Memory B cell (primary cell): Measurements from ENCODE around the gene MYH7.

Experiments used
- ATAC-seq: fragments of 150-1000 bp; cut with Tn5 transposase; 2 replicates; pipeline ENCODE4 v1.10.0; 2021; ENCODE audit warnings: low read depth, mild to moderate bottlenecking, moderate library complexity
- DNase-seq, 2 donors: peaks; one replicate each; pipeline ENCODE4 v3.0.0; 2022; ENCODE audit warnings: low spot score in 2 of 2
- H3K27ac Mint-ChIP-seq: one replicate; pipeline ENCODE4 v1.8.0; 2022; ENCODE audit warnings: mild to moderate bottlenecking, moderate library complexity, mixed read lengths
- H3K27me3 Mint-ChIP-seq: one replicate; pipeline ENCODE4 v1.8.0; 2022; ENCODE audit warnings: mixed read lengths
- H3K36me3 Mint-ChIP-seq: one replicate; pipeline ENCODE4 v1.8.0; 2022; ENCODE audit warnings: mild to moderate bottlenecking, mixed read lengths
- H3K4me1 Mint-ChIP-seq: one replicate; pipeline ENCODE4 v1.8.0; 2022; ENCODE audit warnings: mixed read lengths
- H3K4me3 Mint-ChIP-seq: one replicate; pipeline ENCODE4 v1.8.0; 2022; ENCODE audit warnings: mild to moderate bottlenecking, moderate library complexity, mixed read lengths
- H3K9me3 Mint-ChIP-seq: one replicate; pipeline ENCODE4 v1.8.0; 2022; ENCODE audit warnings: mixed read lengths

MYH7 gene

DNA sequence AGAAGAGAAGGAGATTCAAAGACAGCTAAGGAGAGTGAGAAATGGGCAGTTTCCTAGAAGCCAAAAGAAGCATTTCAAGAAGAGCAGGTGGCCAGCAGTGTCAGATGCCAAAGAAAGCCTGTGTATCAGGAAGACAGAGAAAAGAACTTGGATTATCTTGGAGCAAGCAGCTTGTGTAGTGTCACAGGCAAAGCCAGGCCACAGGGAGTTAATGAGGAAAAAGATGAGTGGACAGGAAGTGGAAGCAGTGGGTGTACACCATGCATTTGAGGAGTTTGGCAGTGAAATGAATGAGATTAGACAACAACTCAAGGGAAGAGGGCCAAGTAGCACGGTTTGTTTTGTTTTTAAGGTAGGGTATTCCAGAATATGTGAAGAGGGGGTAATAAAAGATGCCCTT is 5.6 kb upstream of the MYH7 start:
- Mint-ChIP-seq H3K27ac (no peak overlapping the region), H3K4me3 (no peak overlapping the region), H3K36me3 (no peaks in the 10 kb centered on the region), H3K9me3 (no peaks in the 10 kb centered on the region), H3K4me1 (peaks cover 5% of the 10 kb centered on the region), H3K27me3 (peaks cover 22% of the 10 kb centered on the region)
- DNase-seq = no peak
- no peak for ATAC-seq

DNA sequence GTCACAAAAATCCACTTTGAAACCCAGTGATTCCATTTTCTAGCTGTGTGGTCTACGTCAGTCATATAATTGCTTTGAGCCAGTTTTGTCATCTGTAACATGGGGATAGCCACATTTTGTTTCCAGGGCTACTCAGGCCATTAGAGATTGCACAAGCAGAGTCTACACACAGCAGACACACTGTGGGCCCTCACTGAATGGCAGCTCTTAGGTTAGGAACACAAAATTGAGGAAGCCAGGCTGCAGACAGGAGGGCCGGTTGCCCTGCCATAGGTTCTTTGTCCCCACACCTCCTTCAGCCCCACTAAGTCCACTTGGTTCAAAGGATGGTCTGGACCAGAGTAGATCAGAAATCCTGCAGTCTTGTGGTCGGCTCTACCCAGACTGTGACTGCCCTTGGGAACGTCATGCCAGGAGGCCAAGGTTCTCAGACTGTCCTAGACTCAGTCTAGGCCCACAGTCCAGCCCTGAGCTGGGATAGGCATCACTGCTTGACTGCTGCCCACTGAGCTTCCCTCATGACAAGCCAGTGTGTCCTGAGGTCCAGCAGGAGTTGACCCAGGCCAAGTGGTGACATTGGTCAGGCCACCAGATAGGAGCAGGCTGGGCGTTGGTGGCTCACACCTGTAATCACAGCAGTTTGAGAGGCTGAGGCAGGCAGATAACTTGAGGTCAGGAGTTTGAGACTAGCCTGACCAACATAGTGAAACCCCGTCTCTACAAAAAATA is 3.8 kb upstream of the MYH7 start:
- H3K27ac Mint-ChIP-seq = no peak overlapping the region
- DNase-seq (no peak), ATAC-seq (no peak)
- no peak overlapping the region for H3K4me3 Mint-ChIP-seq
- no peaks in the 10 kb centered on the region for H3K9me3 Mint-ChIP-seq
- H3K27me3 Mint-ChIP-seq = peaks cover 30% of the 10 kb centered on the region
- H3K4me1 Mint-ChIP-seq = peaks cover 5% of the 10 kb centered on the region
- H3K36me3 Mint-ChIP-seq = no peaks in the 10 kb centered on the region

DNA sequence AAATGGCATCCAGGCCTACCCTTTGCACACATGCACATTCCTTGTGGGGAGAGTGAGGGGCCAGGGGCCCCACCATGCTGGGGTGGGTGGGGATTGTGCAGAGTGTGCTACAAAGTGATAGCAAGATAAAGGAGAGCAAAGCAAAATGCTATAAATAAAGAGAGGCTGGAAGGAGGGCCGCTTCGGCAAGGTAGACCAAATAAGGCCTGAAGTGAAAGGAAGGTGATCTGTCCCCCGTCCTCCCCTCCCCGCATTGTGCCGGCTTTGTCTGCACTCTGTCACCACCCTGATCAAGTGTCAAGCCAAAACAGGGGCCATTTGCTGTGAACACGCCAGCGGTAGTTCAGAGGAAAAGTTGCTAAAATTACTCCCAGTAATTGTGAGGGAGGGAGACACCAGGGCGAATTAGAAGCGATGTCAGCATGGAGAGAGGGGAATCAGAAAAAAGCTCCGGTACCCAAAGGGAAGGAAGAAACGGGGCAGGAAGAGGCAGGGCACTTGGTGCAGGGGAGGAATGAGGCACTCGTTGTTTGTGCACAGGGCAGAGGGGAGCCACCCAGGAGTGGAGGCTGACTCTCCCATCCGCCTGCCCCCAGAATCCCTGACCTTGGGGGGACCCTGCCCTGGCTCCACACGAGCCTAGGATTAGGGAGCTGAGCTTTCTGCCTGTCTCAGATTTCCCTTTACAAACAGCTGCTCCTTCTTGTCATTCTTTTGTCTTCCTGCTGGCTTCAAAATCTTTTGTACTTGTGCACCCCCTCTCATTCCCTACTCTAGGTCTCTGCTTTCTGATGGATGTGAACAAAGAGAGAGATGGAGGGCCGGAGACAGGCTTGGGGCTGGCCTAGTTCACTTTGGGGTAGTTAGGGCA is 2.9 kb upstream of the MYH7 start:
- no peak for ATAC-seq

DNA sequence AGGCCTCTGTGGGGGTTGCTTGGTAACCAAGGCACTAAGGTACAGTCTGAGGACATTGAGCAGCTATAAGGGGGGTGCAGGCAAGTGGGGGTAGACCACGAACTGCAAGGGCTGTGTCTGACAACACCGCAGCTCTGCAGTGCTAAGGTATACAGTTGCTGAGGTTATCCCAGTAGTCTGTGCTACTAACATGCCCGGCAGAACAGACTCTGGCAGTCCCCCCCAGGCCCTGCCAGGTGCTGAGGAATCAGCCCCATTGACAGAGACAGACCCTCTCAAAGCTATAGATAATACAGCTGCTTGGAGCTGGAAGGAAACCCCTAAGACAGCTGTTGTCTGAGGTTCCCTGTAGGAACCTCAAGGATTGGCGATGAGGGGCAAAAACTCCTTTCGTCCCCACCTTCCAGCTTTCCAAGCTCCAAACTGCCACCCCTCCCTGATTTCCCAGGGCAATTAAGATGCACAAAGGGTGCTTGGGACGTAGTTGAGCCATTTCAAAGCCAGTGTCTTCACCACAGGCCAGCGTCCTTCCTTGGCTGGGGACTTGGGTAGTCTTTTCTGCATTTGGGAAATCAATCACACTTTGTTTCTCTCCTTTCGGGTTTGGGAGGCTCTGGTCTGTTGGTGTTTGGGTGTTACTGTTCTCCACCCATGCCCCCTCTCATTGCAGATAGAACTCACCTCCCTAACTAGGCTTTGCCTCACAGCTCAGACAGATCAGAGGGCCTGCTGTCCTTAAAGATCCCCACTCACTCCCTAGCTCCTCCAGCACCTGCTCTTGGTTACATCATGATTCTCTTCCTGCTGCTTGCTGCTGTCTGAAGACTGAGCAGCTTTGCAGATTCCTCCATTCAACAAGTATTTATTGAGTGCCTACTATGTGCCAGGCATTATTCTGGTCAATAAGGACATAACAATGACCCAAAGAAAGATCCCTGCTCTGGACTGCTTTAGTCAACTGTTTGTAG is 2.0 kb upstream of the MYH7 start:
- H3K9me3 Mint-ChIP-seq = no peaks in the 10 kb centered on the region
- H3K4me3 Mint-ChIP-seq = no peak overlapping the region
- no peaks in the 10 kb centered on the region for H3K4me1 Mint-ChIP-seq
- no peaks in the 10 kb centered on the region for H3K36me3 Mint-ChIP-seq
- H3K27ac Mint-ChIP-seq = no peak overlapping the region
- ATAC-seq = no peak
- H3K27me3 Mint-ChIP-seq = peaks cover 25% of the 10 kb centered on the region
- DNase-seq = no peak

More for the DNA sequence above, 2.9 kb upstream of the MYH7 start:
- H3K27me3 Mint-ChIP-seq = peaks cover 30% of the 10 kb centered on the region
- peaks cover 2% of the 10 kb centered on the region for H3K4me1 Mint-ChIP-seq
- no peak overlapping the region for H3K4me3 Mint-ChIP-seq
- no peak for DNase-seq
- H3K36me3 Mint-ChIP-seq = no peaks in the 10 kb centered on the region
- no peak overlapping the region for H3K27ac Mint-ChIP-seq
- H3K9me3 Mint-ChIP-seq = no peaks in the 10 kb centered on the region

DNA sequence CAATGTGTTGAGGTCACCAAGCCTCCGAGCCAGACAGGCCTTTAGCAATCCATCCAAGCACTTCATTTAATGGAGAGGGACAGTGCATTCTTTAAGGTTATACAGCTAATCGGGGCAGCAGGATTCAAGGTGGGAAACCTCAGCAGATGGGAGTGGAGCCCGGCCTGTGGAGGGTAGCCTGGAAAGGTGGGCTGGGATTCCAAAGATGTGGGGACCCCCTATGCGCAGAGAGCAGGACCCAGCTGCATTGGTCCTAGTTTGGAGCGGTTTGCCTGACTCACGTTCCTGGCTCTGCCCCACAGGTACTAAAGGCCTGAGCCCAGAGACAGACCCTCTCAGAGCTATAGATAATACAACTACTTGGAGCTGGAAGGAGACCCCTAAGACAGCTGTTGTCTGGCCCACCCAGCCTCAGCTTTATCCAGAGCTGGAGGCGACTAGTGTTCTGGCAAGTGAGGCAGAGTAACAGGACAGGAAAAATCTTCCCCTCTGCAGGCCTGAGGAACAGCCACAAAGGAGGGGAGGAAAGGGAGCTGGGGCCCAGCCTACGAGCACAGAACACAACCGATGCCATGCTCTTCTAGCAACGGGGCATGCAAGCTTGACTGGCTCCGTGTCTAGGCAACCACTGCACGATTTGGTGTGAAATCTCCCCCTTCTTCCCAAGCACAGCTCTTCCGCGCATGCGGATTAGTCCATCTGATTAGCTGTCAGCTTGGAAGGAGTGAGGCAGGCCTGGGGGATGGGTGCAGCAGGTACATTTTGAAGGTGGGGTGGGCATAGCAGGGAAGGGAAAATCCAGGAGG is 1.1 kb upstream of the MYH7 start:
- Mint-ChIP-seq H3K36me3 (no peaks in the 10 kb centered on the region), H3K4me1 (no peaks in the 10 kb centered on the region), H3K4me3 (no peak overlapping the region), H3K9me3 (no peaks in the 10 kb centered on the region), H3K27me3 (peaks cover 26% of the 10 kb centered on the region), H3K27ac (no peak overlapping the region)
- DNase-seq (no peak), ATAC-seq (no peak)

DNA sequence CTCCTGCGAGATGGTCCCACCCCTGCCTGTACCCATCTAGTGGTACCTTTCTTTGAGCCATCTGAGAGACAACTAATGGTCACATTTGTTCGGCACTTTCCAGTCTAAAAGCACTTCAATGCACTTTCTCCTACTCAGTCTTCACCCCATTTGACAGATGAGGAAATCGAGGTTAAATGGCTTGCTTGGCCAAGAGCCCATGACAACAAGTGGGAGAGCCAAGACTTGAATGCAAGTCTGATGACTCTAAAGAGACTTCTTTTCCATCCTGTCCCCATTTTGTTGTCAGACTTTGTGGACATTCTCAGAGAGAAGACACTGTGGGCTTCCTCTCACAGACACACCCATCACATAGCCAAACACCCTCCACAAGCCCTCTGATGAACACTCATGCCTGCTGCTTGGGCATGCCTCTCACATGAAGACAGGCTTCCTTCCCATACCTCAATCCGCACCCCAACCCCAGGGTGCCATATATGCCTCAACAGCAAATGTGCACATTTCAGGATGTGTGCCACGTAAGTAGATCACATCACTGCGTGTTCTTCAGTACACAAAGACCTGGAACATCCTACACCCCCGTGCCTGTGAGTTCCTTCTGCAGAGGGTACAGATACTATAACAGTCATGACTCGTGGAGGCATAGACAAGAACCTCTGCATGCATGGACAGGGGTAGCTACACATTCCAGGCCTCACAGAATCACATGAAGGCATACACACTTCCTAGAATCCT is 805 bp downstream of the MYH7 start:
- H3K27ac Mint-ChIP-seq = no peak overlapping the region
- DNase-seq = no peak

DNA sequence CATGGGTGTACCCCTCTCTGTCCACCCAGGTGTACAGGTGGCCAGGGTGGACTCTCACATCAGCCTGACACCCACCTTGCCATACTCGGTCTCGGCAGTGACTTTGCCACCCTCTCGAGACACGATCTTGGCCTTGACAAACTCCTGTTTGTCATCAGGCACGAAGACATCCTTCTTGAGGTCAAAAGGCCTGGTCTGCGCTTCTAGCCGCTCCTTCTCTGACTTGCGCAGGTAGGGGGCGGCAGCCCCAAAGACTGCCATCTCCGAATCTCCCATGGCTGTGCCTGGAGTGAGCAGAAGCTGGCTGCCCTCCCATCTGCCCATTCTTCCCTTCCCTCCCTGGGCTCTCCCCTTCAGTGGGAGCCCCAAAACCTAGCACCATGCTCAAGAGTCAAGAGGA is 2.0 kb downstream of the MYH7 start:
- Mint-ChIP-seq H3K4me3 (no peak overlapping the region), H3K9me3 (no peaks in the 10 kb centered on the region), H3K36me3 (no peaks in the 10 kb centered on the region), H3K27ac (no peak overlapping the region), H3K4me1 (no peaks in the 10 kb centered on the region), H3K27me3 (peaks cover 23% of the 10 kb centered on the region)
- DNase-seq = no peak
- ATAC-seq = no peak

More for the DNA sequence above, 805 bp downstream of the MYH7 start:
- H3K27me3 Mint-ChIP-seq = peaks cover 23% of the 10 kb centered on the region
- H3K4me1 Mint-ChIP-seq = no peaks in the 10 kb centered on the region
- no peaks in the 10 kb centered on the region for H3K36me3 Mint-ChIP-seq
- no peaks in the 10 kb centered on the region for H3K9me3 Mint-ChIP-seq
- ATAC-seq = no peak
- H3K4me3 Mint-ChIP-seq = no peak overlapping the region

DNA sequence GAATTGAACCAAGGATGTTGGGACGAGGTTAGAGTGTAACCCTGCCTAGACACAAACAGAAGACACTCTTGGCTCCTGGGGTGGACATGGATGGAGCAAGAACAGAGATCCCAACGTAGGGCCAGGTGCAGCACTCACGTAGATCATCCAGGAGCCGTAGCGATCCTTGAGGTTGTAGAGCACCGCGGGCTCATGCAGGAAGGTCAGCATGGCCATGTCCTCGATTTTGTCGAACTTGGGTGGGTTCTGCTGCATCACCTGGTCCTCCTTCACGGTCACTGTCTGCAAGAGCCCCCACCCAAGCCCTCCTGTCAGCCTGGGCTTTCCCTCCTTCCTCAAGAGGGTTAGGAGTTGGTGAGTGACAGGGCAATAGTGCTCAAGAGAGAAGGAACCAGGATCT is 2.5 kb downstream of the MYH7 start:
- H3K27ac Mint-ChIP-seq = no peak overlapping the region

DNA sequence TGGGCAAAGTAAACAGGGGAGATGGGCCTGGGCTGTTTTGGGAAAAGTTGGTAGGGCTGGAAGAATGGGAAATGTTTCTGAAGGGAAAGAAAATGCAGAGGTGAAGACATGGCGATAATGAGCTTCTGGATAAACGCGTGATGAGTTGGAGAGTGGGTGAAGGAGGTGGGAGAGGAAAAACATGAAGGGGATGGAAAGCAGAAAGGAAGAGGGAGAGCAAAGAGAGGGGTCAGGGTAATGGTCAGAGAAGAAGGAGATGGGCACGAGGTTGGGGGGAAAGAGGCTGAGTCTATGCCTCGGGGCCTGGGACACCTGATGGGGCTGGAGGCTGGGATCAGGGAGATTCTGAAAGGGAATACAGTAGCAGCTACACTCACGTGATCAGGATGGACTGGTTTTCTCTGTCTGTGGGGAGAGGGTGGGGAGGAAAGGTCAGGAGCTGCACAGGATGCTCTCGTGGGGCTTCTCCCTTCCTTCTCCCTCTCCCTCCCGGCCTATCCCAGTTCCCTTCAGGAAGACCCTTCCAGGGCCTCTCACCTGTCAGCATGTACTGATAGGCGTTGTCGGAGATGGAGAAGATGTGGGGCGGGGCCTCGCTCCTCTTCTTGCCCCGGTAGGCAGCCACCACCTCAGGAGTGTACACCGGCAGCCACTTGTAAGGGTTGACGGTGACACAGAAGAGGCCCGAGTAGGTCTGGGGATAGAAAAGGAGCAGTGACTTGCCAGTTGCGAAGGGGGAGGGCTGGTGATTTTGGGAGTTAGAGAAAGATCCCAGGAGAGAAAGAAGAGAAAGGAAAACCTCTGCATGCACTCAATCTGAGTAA is 3.1 kb downstream of the MYH7 start:
- H3K4me1 Mint-ChIP-seq = no peaks in the 10 kb centered on the region
- peaks cover 20% of the 10 kb centered on the region for H3K27me3 Mint-ChIP-seq
- H3K4me3 Mint-ChIP-seq = no peak overlapping the region
- H3K36me3 Mint-ChIP-seq = no peaks in the 10 kb centered on the region
- H3K27ac Mint-ChIP-seq = no peak overlapping the region
- ATAC-seq = no peak
- H3K9me3 Mint-ChIP-seq = no peaks in the 10 kb centered on the region
- DNase-seq = no peak

More for the DNA sequence above, 2.5 kb downstream of the MYH7 start:
- Mint-ChIP-seq H3K9me3 (no peaks in the 10 kb centered on the region), H3K27me3 (peaks cover 23% of the 10 kb centered on the region), H3K4me3 (no peak overlapping the region), H3K36me3 (no peaks in the 10 kb centered on the region), H3K4me1 (no peaks in the 10 kb centered on the region)
- DNase-seq (no peak), ATAC-seq (no peak)

DNA sequence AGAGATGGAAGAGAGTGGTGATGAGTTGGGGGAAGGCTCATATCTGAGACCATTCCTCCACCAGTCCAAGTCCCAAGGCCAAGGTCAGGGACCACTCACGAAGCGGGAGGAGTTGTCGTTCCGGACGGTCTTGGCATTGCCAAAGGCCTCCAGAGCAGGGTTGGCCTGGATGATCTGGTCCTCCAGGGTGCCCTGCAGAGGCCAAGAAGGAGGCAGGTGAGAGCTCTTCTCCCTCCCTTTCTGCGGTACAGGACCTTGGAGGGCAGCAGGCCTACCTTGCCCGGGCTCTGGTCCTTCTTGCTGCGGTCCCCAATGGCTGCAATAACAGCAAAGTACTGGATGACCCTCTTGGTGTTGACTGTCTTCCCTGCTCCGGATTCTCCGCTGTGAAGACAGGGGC is 4.0 kb downstream of the MYH7 start:
- Mint-ChIP-seq H3K4me1 (peaks cover 3% of the 10 kb centered on the region), H3K4me3 (no peak overlapping the region)
- no peak for ATAC-seq

DNA sequence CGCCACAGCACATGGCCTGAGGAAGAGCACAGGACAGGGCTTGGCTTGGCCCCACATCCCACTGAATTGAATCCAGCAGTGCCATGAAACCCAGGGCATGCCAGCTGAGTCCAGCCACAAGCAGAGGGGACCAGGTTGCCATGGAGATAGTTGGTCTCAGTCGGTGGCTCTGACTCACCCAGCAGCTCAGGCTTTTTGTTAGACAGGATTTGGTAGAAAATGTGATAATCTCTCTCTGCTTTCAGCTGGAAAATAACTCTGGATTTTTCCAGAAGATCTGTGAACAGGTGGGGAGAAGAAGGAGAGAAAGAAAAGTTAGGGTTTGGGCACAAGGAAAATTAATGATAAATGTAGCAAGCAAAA is 4.8 kb downstream of the MYH7 start:
- Mint-ChIP-seq H3K9me3 (no peaks in the 10 kb centered on the region), H3K4me1 (peaks cover 3% of the 10 kb centered on the region), H3K27me3 (peaks cover 20% of the 10 kb centered on the region), H3K4me3 (no peak overlapping the region), H3K36me3 (no peaks in the 10 kb centered on the region), H3K27ac (no peak overlapping the region)
- DNase-seq = no peak
- ATAC-seq = no peak

More for the DNA sequence above, 4.0 kb downstream of the MYH7 start:
- no peak for DNase-seq
- no peaks in the 10 kb centered on the region for H3K36me3 Mint-ChIP-seq
- peaks cover 20% of the 10 kb centered on the region for H3K27me3 Mint-ChIP-seq
- H3K27ac Mint-ChIP-seq = no peak overlapping the region
- no peaks in the 10 kb centered on the region for H3K9me3 Mint-ChIP-seq

DNA sequence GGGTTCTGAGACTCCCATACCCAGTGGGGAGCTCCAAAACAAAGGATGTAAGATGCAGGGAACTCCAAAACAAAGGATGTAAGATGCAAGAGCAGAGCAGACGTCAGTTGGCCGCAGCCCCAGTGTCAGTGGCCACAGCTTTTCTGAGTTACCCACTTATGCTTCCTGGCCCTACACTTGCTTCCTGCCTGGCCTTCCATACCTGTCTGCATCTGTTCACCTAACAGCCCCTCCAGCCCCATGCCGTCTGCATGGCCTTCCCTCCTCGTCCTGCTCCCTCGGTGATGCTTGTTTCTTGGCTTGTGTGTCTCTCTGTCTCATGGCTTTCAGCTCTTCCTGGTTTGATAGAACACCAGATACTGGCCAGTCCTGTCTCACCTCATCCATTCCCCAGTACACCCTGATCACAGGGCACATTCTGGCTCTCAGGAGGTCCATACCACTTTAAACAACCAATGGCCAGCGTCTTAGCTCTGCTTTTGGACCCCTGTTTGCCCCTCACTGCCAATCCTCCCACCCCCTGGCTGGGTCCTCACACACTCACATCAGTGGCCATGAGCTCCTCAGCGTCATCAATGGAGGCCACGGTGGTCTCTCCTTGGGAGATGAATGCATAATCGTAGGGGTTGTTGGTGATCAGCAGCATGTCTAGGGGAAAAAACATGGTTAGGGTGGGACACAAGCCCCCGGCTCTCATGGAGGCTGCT is 5.3 kb downstream of the MYH7 start:
- Mint-ChIP-seq H3K9me3 (no peaks in the 10 kb centered on the region), H3K27ac (no peak overlapping the region), H3K36me3 (no peaks in the 10 kb centered on the region), H3K4me3 (no peak overlapping the region), H3K4me1 (peaks cover 4% of the 10 kb centered on the region), H3K27me3 (peaks cover 18% of the 10 kb centered on the region)
- ATAC-seq (no peak), DNase-seq (no peak)
